IPS-18c (cell line): ENCODE results near the gene FUBP1.

Experiments used
- H3K4me3 ChIP-seq: 2 replicates; pipeline ENCODE4 v1.7.0; 2013; ENCODE audit warnings: low read depth, mild to moderate bottlenecking, low read length, moderate library complexity; ENCODE audit not compliant: insufficient read depth
- H3K9me3 ChIP-seq: one replicate; pipeline ENCODE4 v1.6.1; 2013; ENCODE audit warnings: mild to moderate bottlenecking, low read length, moderate library complexity; ENCODE audit not compliant: control insufficient read depth, insufficient read depth

The FUBP1 gene

DNA sequence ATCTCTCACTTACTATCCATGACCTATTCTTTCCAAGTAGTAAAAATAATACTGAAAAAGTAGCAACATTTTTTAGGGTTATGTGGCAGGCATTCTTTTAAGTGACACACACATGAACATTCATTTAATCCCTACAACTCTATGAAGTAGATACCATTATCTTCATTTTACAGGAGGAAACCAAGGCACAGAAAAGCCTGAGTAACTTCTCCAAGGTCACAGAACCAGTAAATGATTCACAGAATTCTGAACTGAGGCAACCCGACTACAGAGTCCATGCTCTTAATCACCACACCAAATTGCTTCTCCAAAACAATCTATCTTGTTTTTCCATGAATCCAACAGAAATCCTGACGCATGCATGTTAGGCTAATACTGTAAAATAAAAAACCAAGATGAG is 17.5 kb downstream of the FUBP1 start:
- no peaks in the 10 kb centered on the region for H3K9me3 ChIP-seq
- H3K4me3 ChIP-seq, result no peak overlapping the region

DNA sequence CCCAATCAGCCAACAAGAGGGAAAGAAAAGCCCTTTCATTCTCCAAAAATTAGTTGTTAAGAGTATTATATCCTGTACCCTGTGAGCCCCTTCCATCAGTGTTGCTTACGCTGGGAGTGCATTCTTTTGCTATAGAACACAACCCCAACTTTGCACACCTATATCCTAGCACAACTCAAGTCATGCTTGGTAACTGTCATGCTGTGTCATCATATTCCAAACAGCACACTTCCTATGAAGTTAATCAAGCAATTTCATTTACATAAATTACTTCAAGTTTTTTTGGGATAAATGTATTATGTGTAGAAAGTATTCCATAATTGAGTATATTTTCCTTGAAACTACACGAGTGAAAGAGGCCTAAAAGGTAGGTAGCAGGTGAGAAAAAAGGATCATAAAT is 20.0 kb downstream of the FUBP1 start:
- Histone ChIP-seq H3K4me3 (no peak overlapping the region), H3K9me3 (no peaks in the 10 kb centered on the region)

DNA sequence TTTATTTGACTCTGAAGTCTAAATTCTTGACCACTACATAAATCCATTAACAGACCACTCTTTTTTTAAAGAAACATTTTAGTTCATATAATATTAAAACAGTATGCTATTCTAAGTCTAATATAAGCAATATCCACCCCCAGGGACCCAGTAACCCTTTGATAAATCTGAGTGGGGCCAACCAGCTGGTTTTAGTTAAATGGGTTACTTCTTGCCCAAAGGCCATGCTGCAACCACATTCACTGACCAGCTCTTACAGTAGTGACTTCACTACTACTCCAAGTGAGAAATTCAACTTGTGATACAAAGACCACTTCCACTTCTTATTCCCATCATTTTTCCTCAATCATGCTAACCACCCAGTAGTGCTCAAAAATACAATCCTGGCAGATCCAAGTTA is 20.5 kb downstream of the FUBP1 start:
- H3K4me3 ChIP-seq, result no peak overlapping the region
- no peaks in the 10 kb centered on the region for H3K9me3 ChIP-seq

DNA sequence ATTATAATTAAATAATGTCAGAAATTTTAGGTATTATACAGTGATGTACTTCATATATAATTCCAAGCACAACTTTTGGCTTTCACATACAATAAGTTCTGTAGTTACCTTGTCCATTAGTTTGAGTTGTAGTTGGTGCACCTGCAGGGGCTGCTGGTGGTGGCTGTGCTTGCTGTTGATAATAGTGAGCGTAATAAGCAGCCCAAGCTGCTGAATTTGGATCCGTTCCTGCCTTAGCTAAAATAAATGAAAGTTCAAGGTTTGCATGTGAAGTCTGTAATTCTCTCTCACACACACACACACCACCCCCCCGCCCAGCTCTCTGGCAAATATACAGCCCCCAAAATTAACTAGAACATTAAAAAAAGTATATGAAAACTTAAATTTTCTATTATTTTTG is 22.4 kb downstream of the FUBP1 start:
- no peaks in the 10 kb centered on the region for H3K9me3 ChIP-seq

DNA sequence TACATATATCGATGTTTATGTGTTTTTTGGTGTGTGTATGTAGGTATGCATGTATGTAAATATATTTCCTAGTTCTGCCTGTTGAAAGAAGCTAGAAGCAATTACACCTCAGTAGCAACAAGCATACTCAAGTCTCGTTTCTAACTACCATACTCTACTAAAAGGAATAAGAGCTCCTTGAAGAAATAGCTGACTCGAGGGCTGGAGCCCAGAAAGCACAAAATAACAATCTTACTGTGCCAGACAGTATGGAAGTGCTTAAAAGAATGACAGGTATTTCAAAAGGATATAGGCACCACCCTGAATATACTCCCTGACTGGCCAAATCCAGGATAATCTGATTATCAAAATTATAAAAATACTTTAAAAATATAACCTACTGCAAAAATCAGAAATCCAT is 23.2 kb downstream of the FUBP1 start:
- no peaks in the 10 kb centered on the region for H3K9me3 ChIP-seq
- no peak overlapping the region for H3K4me3 ChIP-seq

More for the DNA sequence above, 22.4 kb downstream of the FUBP1 start:
- no peak overlapping the region for H3K4me3 ChIP-seq

DNA sequence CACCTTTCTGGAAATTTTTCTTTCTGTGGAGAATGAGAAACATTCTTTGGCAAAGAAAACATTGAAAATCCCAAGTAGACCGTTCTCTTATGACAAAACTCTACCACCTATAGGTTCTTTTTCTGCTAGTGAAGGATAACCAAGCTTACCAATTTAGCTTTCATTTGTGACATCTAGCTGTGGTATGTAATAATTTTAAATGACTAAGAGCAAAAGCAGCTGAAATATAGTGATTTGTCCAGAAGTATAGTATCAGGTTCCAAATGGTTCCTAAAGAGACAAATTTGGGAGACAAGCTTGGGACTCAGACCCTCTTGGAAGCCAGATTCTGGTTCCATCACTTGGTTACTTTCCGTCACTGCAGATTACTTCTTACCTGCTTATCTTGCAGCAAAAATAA is 24.4 kb downstream of the FUBP1 start:
- Histone ChIP-seq H3K9me3 (no peaks in the 10 kb centered on the region), H3K4me3 (no peak overlapping the region)

DNA sequence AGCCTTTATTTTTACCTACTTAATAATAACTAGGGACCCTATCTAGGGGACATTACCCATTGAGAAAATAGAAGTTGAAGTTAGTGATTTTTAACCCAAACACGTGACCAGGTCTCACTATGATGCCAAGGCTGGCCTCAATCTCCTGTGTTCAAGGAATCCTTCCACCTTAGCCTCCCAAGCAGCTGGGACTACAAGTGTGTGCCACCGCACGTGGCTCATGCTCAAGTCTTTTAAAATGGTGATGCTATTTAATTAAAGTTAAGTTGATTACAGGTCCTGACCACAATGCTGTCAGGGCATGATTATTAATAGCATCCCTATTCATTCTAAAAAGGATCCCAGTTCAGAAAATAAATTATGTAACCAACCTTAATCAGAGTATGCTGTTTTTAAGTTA is 25.0 kb downstream of the FUBP1 start:
- no peak overlapping the region for H3K4me3 ChIP-seq
- H3K9me3 ChIP-seq, result no peaks in the 10 kb centered on the region

DNA sequence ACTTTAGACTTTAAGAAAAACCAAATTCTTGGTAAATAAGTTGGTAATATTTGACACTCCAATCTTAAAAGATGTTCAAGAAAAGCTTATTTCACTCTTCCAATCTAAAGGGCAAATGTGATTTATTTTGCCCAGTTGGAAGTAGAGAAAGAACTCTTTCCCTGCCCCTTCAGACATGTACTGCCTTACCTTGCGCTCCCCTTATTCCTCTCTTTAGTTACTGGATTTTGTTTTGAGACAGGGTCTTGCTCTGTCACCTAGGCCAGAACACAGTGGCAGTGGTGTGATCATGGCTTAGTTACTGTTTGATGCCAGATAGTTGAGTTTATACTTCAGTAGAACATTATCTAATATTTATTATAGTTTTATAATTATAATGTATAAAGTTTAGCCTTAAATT is 27.5 kb downstream of the FUBP1 start:
- Histone ChIP-seq H3K4me3 (no peak overlapping the region), H3K9me3 (no peaks in the 10 kb centered on the region)

DNA sequence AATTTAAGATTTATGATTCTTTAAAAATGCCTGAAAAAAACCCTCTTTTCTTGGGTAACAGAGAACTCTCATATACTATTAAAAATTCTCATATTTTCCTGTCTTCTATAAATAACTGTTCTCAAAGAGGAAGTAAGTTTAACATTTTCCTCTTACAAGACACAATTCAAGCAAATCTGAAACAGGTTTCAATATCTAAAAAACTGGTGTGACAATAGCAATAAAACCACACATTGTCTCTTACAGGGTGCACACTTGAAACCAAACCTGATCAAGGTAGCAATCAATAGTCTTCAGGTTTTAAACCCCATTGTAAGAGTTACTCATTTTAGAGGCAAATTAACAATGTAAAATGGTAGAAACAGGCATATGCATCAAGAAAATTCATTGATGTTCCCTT is 28.0 kb downstream of the FUBP1 start:
- Histone ChIP-seq H3K4me3 (no peak overlapping the region), H3K9me3 (no peaks in the 10 kb centered on the region)

DNA sequence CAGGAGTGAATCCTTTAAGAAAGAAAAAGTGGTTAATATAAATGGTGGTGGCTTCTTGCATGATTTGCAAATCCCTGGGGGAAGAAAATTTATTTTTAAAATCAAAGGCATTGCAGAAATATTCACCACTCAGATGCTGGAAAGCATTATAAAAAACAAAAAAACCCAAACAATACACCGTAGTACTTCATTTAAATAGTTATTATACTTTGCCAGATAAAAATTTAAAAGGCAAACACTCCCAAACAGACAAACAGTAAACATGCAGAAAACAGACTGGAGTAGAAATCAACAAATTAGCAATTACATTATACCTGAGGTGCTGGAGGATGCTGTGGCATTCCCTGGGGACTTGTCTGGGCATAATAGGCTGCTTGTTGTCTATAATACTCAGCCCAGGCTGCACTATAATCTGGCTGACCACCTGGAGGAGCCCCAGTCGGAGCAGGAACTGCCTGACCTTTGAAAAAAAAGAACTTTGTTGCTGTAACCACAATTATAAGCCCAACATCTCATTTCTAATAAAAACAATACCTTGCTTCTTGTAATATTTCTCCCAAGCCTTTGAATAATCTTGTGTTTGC is 29.9 kb downstream of the FUBP1 start:
- no peak overlapping the region for H3K4me3 ChIP-seq
- H3K9me3 ChIP-seq, result no peaks in the 10 kb centered on the region

DNA sequence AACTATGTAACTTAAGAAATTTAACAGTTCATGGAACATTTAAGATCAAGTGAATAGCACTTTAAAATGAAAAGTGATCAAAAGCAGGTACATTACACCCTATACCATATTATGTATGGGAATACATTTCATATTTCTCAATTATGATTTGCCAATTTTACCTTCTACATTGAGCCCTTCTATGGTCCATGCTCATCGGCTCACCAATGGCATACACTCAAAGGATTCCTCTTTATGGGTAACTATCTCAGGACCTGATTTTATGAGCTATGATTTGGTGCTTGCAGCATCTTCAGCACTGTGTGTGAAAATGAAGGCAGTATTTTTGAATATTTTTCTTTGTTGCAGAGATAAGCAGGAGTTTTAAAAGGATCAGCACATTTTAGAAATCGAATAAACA is 33.5 kb downstream of the FUBP1 start:
- Histone ChIP-seq H3K4me3 (no peak overlapping the region), H3K9me3 (no peaks in the 10 kb centered on the region)

DNA sequence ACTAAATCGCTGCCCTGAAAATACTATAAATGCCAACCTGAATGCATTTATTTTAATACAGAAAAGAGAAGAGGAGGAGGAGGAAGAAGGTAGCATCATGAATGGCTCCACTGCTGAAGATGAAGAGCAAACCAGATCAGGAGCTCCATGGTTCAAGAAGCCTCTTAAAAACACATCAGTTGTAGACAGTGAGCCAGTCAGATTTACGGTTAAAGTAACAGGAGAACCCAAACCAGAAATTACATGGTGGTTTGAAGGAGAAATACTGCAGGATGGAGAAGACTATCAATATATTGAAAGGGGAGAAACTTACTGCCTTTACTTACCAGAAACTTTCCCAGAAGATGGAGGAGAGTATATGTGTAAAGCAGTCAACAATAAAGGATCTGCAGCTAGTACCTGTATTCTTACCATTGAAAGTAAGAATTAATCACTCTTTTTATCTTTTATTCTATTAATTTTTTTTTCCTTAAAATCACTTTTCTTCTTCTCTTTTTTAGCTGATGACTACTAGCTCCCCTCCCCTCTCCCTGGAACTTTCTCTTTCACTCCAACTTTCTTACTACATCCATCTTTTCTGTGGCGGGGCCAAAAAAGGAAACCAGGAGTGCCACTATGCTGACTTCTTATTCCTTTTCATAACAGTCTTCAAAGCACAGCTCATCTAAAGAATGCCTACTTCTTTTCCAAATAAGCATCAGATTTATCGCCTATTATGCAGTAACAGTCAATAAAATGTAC is 36.3 kb downstream of the FUBP1 start:
- no peaks in the 10 kb centered on the region for H3K9me3 ChIP-seq
- no peak overlapping the region for H3K4me3 ChIP-seq

DNA sequence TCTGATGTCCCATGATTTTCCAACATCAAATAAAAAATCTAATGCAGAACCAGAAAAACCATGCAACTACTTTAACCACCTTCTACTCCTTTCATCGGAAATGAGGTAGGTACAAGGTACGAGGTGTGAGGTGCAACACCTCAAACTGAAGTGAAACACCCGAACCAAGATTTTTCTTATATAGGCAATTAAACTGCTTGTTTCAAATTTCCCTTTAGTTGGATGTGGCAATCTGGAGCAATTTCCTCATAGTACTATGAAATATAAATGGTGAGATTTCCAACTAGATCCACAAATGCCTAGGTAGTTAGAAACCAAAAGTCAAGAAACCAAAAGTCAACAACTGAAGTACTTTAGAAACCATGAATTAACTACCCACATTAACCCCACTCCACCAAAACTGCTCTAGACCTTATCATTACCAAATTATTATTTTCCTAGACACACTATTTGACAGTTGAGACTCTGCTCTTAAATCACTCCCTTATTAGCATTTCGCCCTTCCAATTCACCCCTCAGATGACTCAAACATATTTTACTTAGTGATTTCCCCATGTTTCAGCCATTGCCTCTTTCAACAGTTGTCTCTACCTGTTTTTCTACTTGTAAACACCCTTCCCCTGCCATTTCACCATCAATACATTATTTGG is 37.8 kb downstream of the FUBP1 start:
- Histone ChIP-seq H3K9me3 (no peaks in the 10 kb centered on the region), H3K4me3 (no peak overlapping the region)

DNA sequence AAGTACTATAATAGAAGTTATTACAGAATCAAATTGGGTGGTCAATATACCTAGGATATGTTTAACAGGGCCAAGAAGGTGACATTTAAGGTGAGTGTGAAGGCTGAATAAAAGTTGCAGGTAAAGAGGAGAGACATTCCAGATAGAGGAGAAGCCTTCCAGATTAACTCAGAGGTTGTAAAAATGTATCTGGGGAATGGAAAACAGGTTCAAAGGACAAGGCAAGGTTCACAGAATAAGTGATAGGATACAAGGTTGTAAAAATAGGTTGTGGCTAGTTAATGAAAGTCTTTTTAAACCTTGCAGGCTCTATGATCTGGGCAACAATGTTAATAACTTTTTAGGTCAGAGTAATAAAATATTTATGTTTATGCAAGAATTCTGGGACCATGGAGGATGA is 40.2 kb downstream of the FUBP1 start:
- no peaks in the 10 kb centered on the region for H3K9me3 ChIP-seq
- no peak overlapping the region for H3K4me3 ChIP-seq

DNA sequence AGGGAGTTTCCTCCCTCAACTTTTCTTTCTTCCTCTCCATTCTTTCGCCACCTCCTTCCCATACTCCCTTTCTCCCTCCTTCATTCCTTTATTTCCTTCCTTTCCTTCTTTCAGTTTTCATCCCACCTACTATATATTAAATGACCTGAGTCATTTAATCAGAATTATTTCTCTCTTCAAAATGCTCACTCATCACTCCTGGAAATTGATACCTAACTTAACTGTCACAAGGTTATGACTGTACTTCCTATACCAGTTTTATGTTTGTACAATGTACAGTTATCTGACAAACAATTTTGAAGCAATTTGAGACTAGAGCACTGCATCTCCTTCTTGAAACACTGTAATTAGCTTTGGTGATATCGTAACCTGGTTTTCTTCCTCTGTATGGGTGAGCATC is 49.1 kb downstream of the FUBP1 start:
- no peak overlapping the region for H3K4me3 ChIP-seq

DNA sequence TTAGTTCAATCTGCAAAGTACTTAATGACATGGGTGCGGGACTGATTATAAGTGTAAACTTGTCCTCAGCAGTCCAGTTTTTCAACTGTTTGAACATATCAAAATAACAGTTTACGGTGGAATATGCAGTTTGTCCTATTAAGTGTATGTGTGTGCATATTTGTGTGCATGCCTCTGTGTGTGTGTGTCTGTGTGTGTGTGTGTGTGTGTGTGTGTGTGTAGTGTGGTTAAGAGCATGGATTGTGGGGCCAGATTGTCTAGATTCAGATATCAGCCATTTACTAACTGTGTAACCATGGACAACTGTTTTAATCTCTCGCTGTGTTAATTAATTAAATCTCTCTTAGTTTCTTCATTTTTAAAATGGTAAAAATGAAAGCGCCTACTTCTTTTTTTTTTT is 51.5 kb downstream of the FUBP1 start:
- H3K9me3 ChIP-seq, result no peaks in the 10 kb centered on the region
- no peak overlapping the region for H3K4me3 ChIP-seq

More for the DNA sequence above, 49.1 kb downstream of the FUBP1 start:
- H3K9me3 ChIP-seq, result no peaks in the 10 kb centered on the region

DNA sequence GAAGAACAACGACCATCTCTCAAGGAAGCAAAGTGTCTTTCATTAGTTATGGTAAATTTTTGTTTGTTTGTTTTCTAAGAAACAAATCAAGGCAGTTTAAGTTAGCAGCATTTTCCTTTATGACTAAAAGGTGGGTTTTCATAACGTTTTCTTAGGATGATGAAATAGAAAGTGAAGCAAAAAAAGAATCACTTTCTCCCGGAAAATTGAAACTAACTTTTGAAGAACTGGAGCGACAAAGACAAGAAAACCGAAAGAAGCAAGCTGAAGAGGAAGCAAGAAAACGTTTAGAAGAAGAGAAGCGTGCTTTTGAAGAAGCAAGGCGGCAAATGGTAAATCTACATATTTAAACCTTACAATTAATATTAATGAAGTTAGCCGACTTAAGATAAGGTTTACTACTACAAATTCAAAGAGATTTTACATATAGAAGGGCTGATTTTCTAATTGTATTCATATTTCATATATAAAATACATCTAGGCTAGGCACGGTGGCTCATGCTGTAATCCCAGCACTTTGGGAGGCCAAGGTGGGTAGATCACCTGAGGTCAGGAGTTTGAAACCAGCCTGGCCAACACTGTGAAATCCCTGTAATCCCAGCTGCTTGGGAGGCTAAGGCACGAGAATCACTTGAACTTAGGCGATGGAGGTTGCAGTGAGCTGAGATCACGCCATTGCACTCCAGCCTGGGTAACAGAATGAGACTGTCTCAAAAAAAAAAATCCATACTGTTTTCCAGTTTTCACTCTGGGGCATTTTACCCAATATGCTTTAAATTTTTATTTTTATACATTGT is 52.1 kb downstream of the FUBP1 start:
- Histone ChIP-seq H3K4me3 (no peak overlapping the region), H3K9me3 (no peaks in the 10 kb centered on the region)

DNA sequence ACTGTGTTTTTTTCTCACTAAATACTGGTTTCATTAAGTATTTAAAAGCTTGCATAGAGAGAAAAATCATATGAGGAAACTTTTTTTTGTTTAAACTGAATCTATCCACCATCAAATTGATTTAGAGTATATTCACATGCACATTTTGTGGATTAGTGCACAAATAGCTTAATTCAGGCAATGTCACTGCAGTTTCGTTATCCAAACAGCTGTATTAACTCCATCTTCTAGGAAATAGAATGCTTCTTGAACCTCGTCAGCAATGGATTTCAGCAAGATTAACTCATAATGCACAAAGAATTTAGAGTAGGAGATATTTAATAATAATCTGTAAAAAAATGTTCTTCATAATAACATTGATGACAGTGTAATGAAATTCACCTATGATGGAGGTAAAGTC is 52.9 kb downstream of the FUBP1 start:
- Histone ChIP-seq H3K9me3 (no peaks in the 10 kb centered on the region), H3K4me3 (no peak overlapping the region)
